ENCODE results near the gene SYT5.

DNA sequence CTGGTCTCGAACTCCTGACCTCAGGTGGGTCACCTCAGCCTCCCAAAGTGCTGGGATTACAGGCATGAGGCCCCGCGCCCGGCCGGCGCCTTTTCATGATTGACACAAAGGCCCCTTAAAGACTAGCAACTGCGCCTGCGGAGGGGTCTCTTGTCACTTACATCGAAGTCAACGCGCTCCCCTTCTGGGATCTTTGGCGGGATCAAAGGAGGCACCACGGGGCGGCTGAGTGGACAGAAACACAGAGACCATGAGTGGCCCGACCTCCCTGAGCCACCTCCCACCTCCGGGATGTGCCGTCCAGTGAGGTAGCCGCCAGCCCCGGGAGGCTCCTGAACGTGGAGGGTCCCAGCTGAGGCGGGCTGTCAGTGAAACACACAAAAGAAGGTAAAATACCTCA lies 38.4 kb downstream of the SYT5 start:
- TF ChIP-seq, protein P1, sequence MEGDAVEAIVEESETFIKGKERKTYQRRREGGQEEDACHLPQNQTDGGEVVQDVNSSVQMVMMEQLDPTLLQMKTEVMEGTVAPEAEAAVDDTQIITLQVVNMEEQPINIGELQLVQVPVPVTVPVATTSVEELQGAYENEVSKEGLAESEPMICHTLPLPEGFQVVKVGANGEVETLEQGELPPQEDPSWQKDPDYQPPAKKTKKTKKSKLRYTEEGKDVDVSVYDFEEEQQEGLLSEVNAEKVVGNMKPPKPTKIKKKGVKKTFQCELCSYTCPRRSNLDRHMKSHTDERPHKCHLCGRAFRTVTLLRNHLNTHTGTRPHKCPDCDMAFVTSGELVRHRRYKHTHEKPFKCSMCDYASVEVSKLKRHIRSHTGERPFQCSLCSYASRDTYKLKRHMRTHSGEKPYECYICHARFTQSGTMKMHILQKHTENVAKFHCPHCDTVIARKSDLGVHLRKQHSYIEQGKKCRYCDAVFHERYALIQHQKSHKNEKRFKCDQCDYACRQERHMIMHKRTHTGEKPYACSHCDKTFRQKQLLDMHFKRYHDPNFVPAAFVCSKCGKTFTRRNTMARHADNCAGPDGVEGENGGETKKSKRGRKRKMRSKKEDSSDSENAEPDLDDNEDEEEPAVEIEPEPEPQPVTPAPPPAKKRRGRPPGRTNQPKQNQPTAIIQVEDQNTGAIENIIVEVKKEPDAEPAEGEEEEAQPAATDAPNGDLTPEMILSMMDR (IDR thresholded peaks at IDR 0.05; ENCODE audit: extremely low read depth in 1 of 2, insufficient read depth in 1 of 2, low read depth in 1 of 2, low read length in 2 of 2) = no peak
- TF ChIP-seq POLR2A (IDR thresholded peaks at IDR 0.05; ENCODE audit: low read depth, low read length) (no peak), EZH2 (IDR thresholded peaks at IDR 0.05; ENCODE audit: borderline replicate concordance, low read depth, low read length, severe bottlenecking) (no peak), MAX (IDR thresholded peaks at IDR 0.05; ENCODE audit: insufficient read depth, insufficient read length) (no peak), MYC (IDR thresholded peaks at IDR 0.05; ENCODE audit: low read depth, low read length) (no peak), POLR2AphosphoS5 (IDR thresholded peaks at IDR 0.05; ENCODE audit: insufficient read depth, low read depth, low read length) (no peak)

All from endothelial cell of umbilical vein (primary cell).